Ishikawa (cell line): Measurements from ENCODE around the gene UBE4B.

Source experiments
- CREB1 ChIP-seq: IDR thresholded peaks from 2 replicates; pipeline ENCODE4 v1.6.1; 2012; ENCODE audit warnings: low read depth
- FOXM1 ChIP-seq: IDR thresholded peaks from 2 replicates; pipeline ENCODE4 v1.6.1; 2012; ENCODE audit warnings: low read depth, borderline replicate concordance
- MAX ChIP-seq: IDR thresholded peaks from 2 replicates; pipeline ENCODE4 v1.6.1; 2012
- RAD21 ChIP-seq: IDR thresholded peaks from 2 replicates; pipeline ENCODE4 v1.6.1; 2012; ENCODE audit warnings: low read depth
- REST ChIP-seq: IDR thresholded peaks from 2 replicates; pipeline ENCODE4 v1.6.1; 2012; ENCODE audit warnings: low read depth, mild to moderate bottlenecking
- TAF1 ChIP-seq: IDR thresholded peaks from 2 replicates; pipeline ENCODE4 v1.6.1; 2012; ENCODE audit warnings: low read depth, mild to moderate bottlenecking
- TCF12 ChIP-seq: IDR thresholded peaks from 2 replicates; pipeline ENCODE4 v1.6.1; 2012; ENCODE audit warnings: low read depth
- TEAD4 ChIP-seq: IDR thresholded peaks from 2 replicates; pipeline ENCODE4 v1.6.1; 2012
- YY1 ChIP-seq: IDR thresholded peaks from 2 replicates; pipeline ENCODE4 v1.6.1; 2012; ENCODE audit warnings: low read depth

- TF ChIP-seq TEAD4, result no peak
- no peak for TF ChIP-seq MAX
- TF ChIP-seq RAD21, result no peak
- no peak for TF ChIP-seq TAF1
- no peak for TF ChIP-seq CREB1
- no peak for TF ChIP-seq TCF12
- TF ChIP-seq FOXM1, result no peak
- TF ChIP-seq REST, result no peak
- TF ChIP-seq YY1, result no peak
Observed at GRCh38 chr1:10204003-10204642, 171.4 kb downstream of the UBE4B start.
